ENCODE results near the gene KHK. TPM values are rescaled to one million over a fixed set of nuclear protein-coding genes. Genes with fewer than 3 reads are reported as not detected.

Gene KHK
- polyA plus RNA-seq, 1 of the 3 experiments (the other 2 are of a cell fraction) = 10.3 TPM

GRCh38 chr2:27130396-27130795, 43.8 kb downstream of the KHK start:
- Histone ChIP-seq H3K4me3 (ENCODE audit: low read depth in 2 of 2, low read length in 1 of 2) (no peak overlapping the region), H3K27me3 (ENCODE audit: insufficient read depth) (no peaks in the 10 kb centered on the region), H4K20me1 (ENCODE audit: insufficient read depth) (peaks cover 9% of the 10 kb centered on the region; the same call in 1 of the 2 replicates), H3K4me1 (ENCODE audit: control insufficient read depth in 1 of 2, insufficient read depth in 2 of 2, low read depth in 1 of 2, low read length in 1 of 2) (peaks cover 7 to 14% of the 10 kb centered on the region in 2 experiments; a peak in 3 of 4 replicates), H2AFZ (ENCODE audit: low read depth) (no peak overlapping the region), H3K9ac (no peak overlapping the region), H3F3A (replicated peaks; ENCODE audit: insufficient read depth) (no peaks in the 10 kb centered on the region), H3K9me2 (no peaks in the 10 kb centered on the region), H3K4me2 (no peak overlapping the region), H3K9me3 (no peaks in the 10 kb centered on the region), H3K79me2 (ENCODE audit: insufficient read depth) (peaks cover 21% of the 10 kb centered on the region), H3K36me3 (replicated peaks in 1 of 2; ENCODE audit: control insufficient read depth in 1 of 2, insufficient read depth in 2 of 2, low read length in 1 of 2) (peaks cover 9 to 32% of the 10 kb centered on the region in 2 experiments), H3K27ac (ENCODE audit: low read depth in 2 of 2, low read length in 1 of 2) (no peak overlapping the region)
- WGBS (ENCODE audit: low lambda C conversion rate) = 93% methylated on average over 10 of the region's 10 CpGs
- DNase-seq = no peak
- ChIA-PET CTCF (interaction anchor here (6.3 kb wide), 1 partner anchor 41 kb away, joined by 43 read pairs; no protein-coding TSS in a partner anchor), POLR2A (no interaction called here)
- TF ChIP-seq MXI1 (IDR thresholded peaks at IDR 0.05; ENCODE audit: low read depth, low read length) = no peak
- TF ChIP-seq ELF1 (IDR thresholded peaks at IDR 0.05) = no peak

GRCh38 chr2:27131429-27131828, 44.9 kb downstream of the KHK start:
- CTCF ChIA-PET = interaction anchor here (1.0 to 6.3 kb wide), 6 partner anchors 8 to 172 kb away, joined by 3 to 43 read pairs (median 18); partner anchors contain the start of gene ABHD1
- H3K27ac ChIP-seq (ENCODE audit: low read depth in 2 of 2, low read length in 1 of 2) = no peak overlapping the region
- H3K4me3 ChIP-seq (ENCODE audit: low read depth in 2 of 2, low read length in 1 of 2) = no peak overlapping the region
- 87% methylated on average over 9 of the region's 11 CpGs for WGBS (ENCODE audit: low lambda C conversion rate)
- no peak for DNase-seq
- H3K9ac ChIP-seq = no peak overlapping the region
- no peaks in the 10 kb centered on the region for H3K27me3 ChIP-seq (ENCODE audit: insufficient read depth)
- H3K36me3 ChIP-seq (replicated peaks in 1 of 2; ENCODE audit: control insufficient read depth in 1 of 2, insufficient read depth in 2 of 2, low read length in 1 of 2) = peaks cover 9 to 32% of the 10 kb centered on the region in 2 experiments
- TF ChIP-seq SMC3 (IDR thresholded peaks at IDR 0.05; ENCODE audit: low read depth, low read length) (no peak), GABPA (IDR thresholded peaks at IDR 0.05; ENCODE audit: low read depth) (no peak), EZH2phosphoT487 (IDR thresholded peaks at IDR 0.05; ENCODE audit: borderline replicate concordance, low read depth) (no peak), FOXJ3 (CRISPR knock-in tag; IDR thresholded peaks at IDR 0.05) (no peak), MEF2A (IDR thresholded peaks at IDR 0.05; ENCODE audit: borderline replicate concordance, low read depth) (no peak)
- H4K20me1 ChIP-seq (ENCODE audit: insufficient read depth) = peaks cover 9% of the 10 kb centered on the region; the same call in 1 of the 2 replicates
- no peaks in the 10 kb centered on the region for H3K9me2 ChIP-seq
- peaks cover 21% of the 10 kb centered on the region for H3K79me2 ChIP-seq (ENCODE audit: insufficient read depth)
- no peak overlapping the region for H3K4me2 ChIP-seq
- no peaks in the 10 kb centered on the region for H3F3A ChIP-seq (replicated peaks; ENCODE audit: insufficient read depth)
- H3K4me1 ChIP-seq (ENCODE audit: control insufficient read depth in 1 of 2, insufficient read depth in 2 of 2, low read depth in 1 of 2, low read length in 1 of 2) = peaks cover 7 to 14% of the 10 kb centered on the region in 2 experiments; a peak in 3 of 4 replicates
- POLR2A ChIA-PET = no interaction called here
- no peak overlapping the region for H2AFZ ChIP-seq (ENCODE audit: low read depth)
- no peaks in the 10 kb centered on the region for H3K9me3 ChIP-seq

GRCh38 chr2:27133195-27133875, 46.8 kb downstream of the KHK start:
- POLR2A ChIA-PET = interaction anchor here (0.8 to 2.6 kb wide), 6 partner anchors 10 to 58 kb away, joined by 3 to 18 read pairs (median 4); partner anchors contain the start of genes ABHD1, CGREF1 and KHK
- peak; percentile 55 for DNase-seq
- WGBS (ENCODE audit: low lambda C conversion rate) = 49% methylated on average over 14 of the region's 14 CpGs

More at GRCh38 chr2:27133195-27133875, 46.8 kb downstream of the KHK start:
- Histone ChIP-seq H3K9me2 (no peaks in the 10 kb centered on the region), H3K36me3 (replicated peaks in 1 of 2; ENCODE audit: control insufficient read depth in 1 of 2, insufficient read depth in 2 of 2, low read length in 1 of 2) (peaks cover 9 to 32% of the 10 kb centered on the region in 2 experiments), H2AFZ (ENCODE audit: low read depth) (no peak overlapping the region), H3K27ac (ENCODE audit: low read depth in 2 of 2, low read length in 1 of 2) (no peak overlapping the region; a peak in 1 of 4 replicates), H3K9ac (peak overlapping the region; percentile 83), H3K4me1 (ENCODE audit: control insufficient read depth in 1 of 2, insufficient read depth in 2 of 2, low read depth in 1 of 2, low read length in 1 of 2) (peaks cover 7 to 14% of the 10 kb centered on the region in 2 experiments; a peak in 3 of 4 replicates), H4K20me1 (ENCODE audit: insufficient read depth) (peaks cover 9% of the 10 kb centered on the region; the same call in 1 of the 2 replicates), H3K4me3 (ENCODE audit: low read depth in 2 of 2, low read length in 1 of 2) (peak overlapping the region; percentile 94 to 97), H3K4me2 (peak overlapping the region; percentile 91), H3K9me3 (no peaks in the 10 kb centered on the region), H3K27me3 (ENCODE audit: insufficient read depth) (no peaks in the 10 kb centered on the region), H3K79me2 (ENCODE audit: insufficient read depth) (peaks cover 21% of the 10 kb centered on the region), H3F3A (replicated peaks; ENCODE audit: insufficient read depth) (no peaks in the 10 kb centered on the region)
- CTCF ChIA-PET = interaction anchor here (0.8 to 6.3 kb wide), 23 partner anchors 9 to 174 kb away, joined by 3 to 43 read pairs (median 4); partner anchors contain the start of genes ABHD1, CGREF1, EMILIN1 and TCF23
- TF ChIP-seq RCOR1 (IDR thresholded peaks at IDR 0.05; ENCODE audit: low read length) = no peak
- TF ChIP-seq GABPA (IDR thresholded peaks at IDR 0.05; ENCODE audit: low read depth) = no peak
- no peak for TF ChIP-seq MXI1 (IDR thresholded peaks at IDR 0.05; ENCODE audit: low read depth, low read length)
- TF ChIP-seq JUND (IDR thresholded peaks at IDR 0.05) = no peak
- no peak for TF ChIP-seq EZH2phosphoT487 (IDR thresholded peaks at IDR 0.05; ENCODE audit: borderline replicate concordance, low read depth)
- TF ChIP-seq EP300 (IDR thresholded peaks at IDR 0.05; ENCODE audit: borderline replicate concordance in 1 of 2, low read depth in 1 of 2, low read length in 1 of 2) = no peak
- TF ChIP-seq MEF2A (IDR thresholded peaks at IDR 0.05; ENCODE audit: borderline replicate concordance, low read depth) = no peak
- no peak for TF ChIP-seq PBX3 (IDR thresholded peaks at IDR 0.05)
- TF ChIP-seq TEAD4 (IDR thresholded peaks at IDR 0.05; ENCODE audit: borderline replicate concordance, insufficient read depth) = no peak
- no peak for TF ChIP-seq ZBTB33 (IDR thresholded peaks at IDR 0.05; ENCODE audit: borderline replicate concordance, low read depth)

All from SK-N-SH (cell line).